Natural killer cell (primary cell): ENCODE measurements around the gene CENPQ. TPM values are rescaled to one million over a fixed set of nuclear protein-coding genes. Genes with fewer than 3 reads are reported as not detected.
"Not testable (repeated sequence)": the region's sequence is repeated elsewhere in the genome, so short reads cannot be mapped to it uniquely, and the experiment has no call there.

ENCODE experiments used
- ATAC-seq, 3 donors: fragments of 150-1000 bp in 2 of 3; fragments of 200-7000 bp in 1 of 3; cut with Tn5 transposase; 1 replicate in 1 of 3; 2 replicates in 2 of 3; pipeline ENCODE4 v1.10.0; 2021; ENCODE audit warnings: mild to moderate bottlenecking in 2 of 3, moderate library complexity in 2 of 3
- DNase-seq, 2 donors: peaks; one replicate each; pipeline versions ENCODE4 v3.0.0 to v3.0.0-alpha.2; 2013 to 2021; ENCODE audit warnings: mixed read lengths in 1 of 2
- H3K27ac ChIP-seq: one replicate; pipeline ENCODE4 v1.5.1; 2013; ENCODE audit warnings: mild to moderate bottlenecking, low read length
- H3K27me3 ChIP-seq: one replicate; pipeline ENCODE4 v1.6.1; 2013; ENCODE audit warnings: low read length; ENCODE audit not compliant: control insufficient read depth, insufficient read depth
- H3K36me3 ChIP-seq: one replicate; pipeline ENCODE4 v1.6.1; 2013; ENCODE audit warnings: low read length; ENCODE audit not compliant: control insufficient read depth, insufficient read depth
- H3K4me1 ChIP-seq: one replicate; pipeline ENCODE4 v1.6.1; 2013; ENCODE audit warnings: low read length; ENCODE audit not compliant: control insufficient read depth, insufficient read depth
- H3K4me3 ChIP-seq: one replicate; pipeline ENCODE4 v1.5.1; 2013; ENCODE audit warnings: low read length
- H3K9me3 ChIP-seq: one replicate; pipeline ENCODE4 v1.6.1; 2013; ENCODE audit warnings: low read length; ENCODE audit not compliant: control insufficient read depth, insufficient read depth
- H3K27ac Mint-ChIP-seq, 2 donors: one replicate each; pipeline ENCODE4 v1.8.0; 2022; ENCODE audit warnings: mild to moderate bottlenecking in 2 of 2, mixed read lengths in 2 of 2, moderate library complexity in 1 of 2
- H3K27me3 Mint-ChIP-seq, 2 donors: one replicate each; pipeline ENCODE4 v1.8.0; 2022; ENCODE audit warnings: low read depth in 2 of 2, mixed read lengths in 2 of 2
- H3K36me3 Mint-ChIP-seq: one replicate; pipeline ENCODE4 v1.8.0; 2022; ENCODE audit warnings: mixed read lengths
- H3K4me1 Mint-ChIP-seq, 2 donors: one replicate each; pipeline ENCODE4 v1.8.0; 2022; ENCODE audit warnings: mixed read lengths in 2 of 2
- H3K4me3 Mint-ChIP-seq: one replicate; pipeline ENCODE4 v1.8.0; 2022; ENCODE audit warnings: mild to moderate bottlenecking, moderate library complexity, mixed read lengths
- H3K9me3 Mint-ChIP-seq, 2 donors: one replicate each; pipeline ENCODE4 v1.8.0; 2022; ENCODE audit warnings: mixed read lengths in 2 of 2
- WGBS: methylation state at CpG from one replicate; pipeline ENCODE4 v1.1.7; 2013; ENCODE audit warnings: missing lambda C conversion rate; ENCODE audit not compliant: insufficient coverage; 5-methylcytosine and 5-hydroxymethylcytosine counted together
- intact Hi-C: fragments of 100-400 bp; cut with micrococcal nuclease; formaldehyde crosslinking; loops from one replicate; pipeline ENCODE4 v1.14.2; 2022
- total RNA-seq, 4 donors: library from RNA; stranded (reverse); fragments of 120-200 nt in 1 of 4; gene quantifications; one replicate each; pipeline versions ENCODE4 v1.2.3 to v1.2.4, GENCODE V29; 2013 to 2022
- TF ChIP-seq, protein P1 (sequence below): fragments of 200-600 bp; IDR thresholded peaks from one replicate; pipeline ENCODE4 v1.8.0; 2022; ENCODE audit warnings: antibody characterized with exemption

The CENPQ gene
- total RNA-seq, 3 donors from 2014 or later (not counting 1 experiment from before 2014, with no cell fraction given): 1.5 to 3.2 (median 1.6) TPM

DNA sequence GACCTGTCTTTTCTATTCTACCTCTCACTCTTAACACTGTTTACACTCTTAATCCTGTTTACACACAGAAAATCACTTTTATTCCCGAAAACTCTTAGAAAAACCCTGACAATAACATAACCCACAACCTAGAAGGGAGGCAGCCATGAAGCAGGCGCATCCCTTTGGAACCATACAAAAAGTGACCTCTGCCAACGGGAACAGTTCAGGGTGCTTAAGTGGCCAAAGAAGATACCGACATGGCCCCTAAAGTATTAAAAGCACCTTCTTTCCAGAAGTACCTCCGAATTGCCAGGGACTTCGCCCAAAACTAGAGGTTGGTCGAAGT lies 607 bp upstream of the CENPQ start:
- H3K9me3 ChIP-seq: no peaks in the 10 kb centered on the region
- peaks cover 40 to 53% of the 10 kb centered on the region in 2 donors for H3K4me1 Mint-ChIP-seq
- H3K27ac Mint-ChIP-seq: peak overlapping the region; percentile 93 to 97
- no peaks in the 10 kb centered on the region for H3K27me3 Mint-ChIP-seq
- intact Hi-C loops: no loop called here
- H3K4me3 ChIP-seq: peak overlapping the region; percentile 72
- TF ChIP-seq, protein P1, sequence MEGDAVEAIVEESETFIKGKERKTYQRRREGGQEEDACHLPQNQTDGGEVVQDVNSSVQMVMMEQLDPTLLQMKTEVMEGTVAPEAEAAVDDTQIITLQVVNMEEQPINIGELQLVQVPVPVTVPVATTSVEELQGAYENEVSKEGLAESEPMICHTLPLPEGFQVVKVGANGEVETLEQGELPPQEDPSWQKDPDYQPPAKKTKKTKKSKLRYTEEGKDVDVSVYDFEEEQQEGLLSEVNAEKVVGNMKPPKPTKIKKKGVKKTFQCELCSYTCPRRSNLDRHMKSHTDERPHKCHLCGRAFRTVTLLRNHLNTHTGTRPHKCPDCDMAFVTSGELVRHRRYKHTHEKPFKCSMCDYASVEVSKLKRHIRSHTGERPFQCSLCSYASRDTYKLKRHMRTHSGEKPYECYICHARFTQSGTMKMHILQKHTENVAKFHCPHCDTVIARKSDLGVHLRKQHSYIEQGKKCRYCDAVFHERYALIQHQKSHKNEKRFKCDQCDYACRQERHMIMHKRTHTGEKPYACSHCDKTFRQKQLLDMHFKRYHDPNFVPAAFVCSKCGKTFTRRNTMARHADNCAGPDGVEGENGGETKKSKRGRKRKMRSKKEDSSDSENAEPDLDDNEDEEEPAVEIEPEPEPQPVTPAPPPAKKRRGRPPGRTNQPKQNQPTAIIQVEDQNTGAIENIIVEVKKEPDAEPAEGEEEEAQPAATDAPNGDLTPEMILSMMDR: no peak
- under 1% methylated on average over 7 of the region's 7 CpGs for WGBS
- H3K36me3 Mint-ChIP-seq: no peaks in the 10 kb centered on the region
- H3K27me3 ChIP-seq: no peaks in the 10 kb centered on the region
- H3K4me3 Mint-ChIP-seq: peak overlapping the region; percentile 98
- peaks cover 12% of the 10 kb centered on the region for H3K4me1 ChIP-seq
- H3K27ac ChIP-seq: peak overlapping the region; percentile 87
- H3K36me3 ChIP-seq: peaks cover 8% of the 10 kb centered on the region
- no peak for ATAC-seq
- H3K9me3 Mint-ChIP-seq: no peaks in the 10 kb centered on the region
- DNase-seq: no peak

DNA sequence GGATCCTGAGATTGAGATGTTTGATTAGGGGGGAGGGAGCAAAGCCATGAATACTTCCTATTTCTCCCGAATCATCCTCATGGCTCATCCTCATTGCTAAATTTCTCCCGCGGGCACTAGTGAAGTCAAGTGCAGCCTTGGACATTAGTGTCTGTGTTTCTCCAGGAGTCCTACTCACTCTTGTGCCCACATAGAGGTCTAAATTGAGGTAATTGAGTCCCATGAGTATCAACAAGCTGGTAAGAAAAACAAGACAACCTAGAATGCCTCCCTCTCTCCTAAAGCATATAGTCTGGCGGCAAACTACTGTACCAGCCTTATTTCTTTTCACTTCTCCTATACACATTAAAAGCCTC lies 420 bp downstream of the CENPQ start:
- intact Hi-C loops: no loop called here

DNA sequence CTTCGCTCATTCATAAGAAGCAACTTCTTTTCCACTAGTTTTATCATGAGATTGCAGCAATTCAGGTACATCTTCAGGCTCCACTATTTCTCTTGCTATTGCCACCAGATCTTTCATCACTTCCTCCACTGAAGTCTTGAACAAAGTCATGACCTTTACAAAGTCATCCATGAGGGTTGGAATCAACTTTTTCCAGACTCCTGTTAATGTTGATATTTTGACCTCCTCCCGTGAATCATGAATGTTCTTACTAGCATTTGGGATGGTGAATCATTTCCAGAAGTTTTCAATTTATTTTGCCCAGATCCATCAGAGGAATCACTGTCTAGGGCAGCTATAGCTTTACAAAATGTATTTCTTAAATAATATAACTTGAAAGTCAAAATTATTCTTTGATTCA lies 1.5 kb downstream of the CENPQ start:
- H3K9me3 Mint-ChIP-seq: no peaks in the 10 kb centered on the region
- intact Hi-C loops: no loop called here
- Histone ChIP-seq H3K4me1 (peaks cover 12% of the 10 kb centered on the region), H3K27ac (no peak overlapping the region), H3K9me3 (no peaks in the 10 kb centered on the region), H3K4me3 (no peak overlapping the region), H3K27me3 (no peaks in the 10 kb centered on the region), H3K36me3 (no peaks in the 10 kb centered on the region)
- TF ChIP-seq, protein P1: no peak
- peaks cover 40 to 42% of the 10 kb centered on the region in 2 donors for H3K4me1 Mint-ChIP-seq
- no peaks in the 10 kb centered on the region for H3K27me3 Mint-ChIP-seq
- peak overlapping the region; percentile 58 to 93 for H3K27ac Mint-ChIP-seq
- DNase-seq (no peak), ATAC-seq (no peak)
- whole genome bisulfite sequencing: 100% methylated on average over 2 of the region's 2 CpGs
- H3K36me3 Mint-ChIP-seq: no peaks in the 10 kb centered on the region
- H3K4me3 Mint-ChIP-seq: peak overlapping the region; percentile 98

More for the DNA sequence above, 420 bp downstream of the CENPQ start:
- Mint-ChIP-seq H3K4me3 (peak overlapping the region; percentile 98), H3K4me1 (peaks cover 40 to 52% of the 10 kb centered on the region in 2 donors), H3K36me3 (no peaks in the 10 kb centered on the region), H3K9me3 (no peaks in the 10 kb centered on the region), H3K27me3 (no peaks in the 10 kb centered on the region), H3K27ac (peak overlapping the region; percentile 93 to 97)
- DNase-seq (no peak), ATAC-seq (no peak)
- Histone ChIP-seq H3K4me1 (peaks cover 12% of the 10 kb centered on the region), H3K36me3 (no peaks in the 10 kb centered on the region), H3K9me3 (no peaks in the 10 kb centered on the region), H3K27me3 (no peaks in the 10 kb centered on the region), H3K4me3 (peak overlapping the region; percentile 72), H3K27ac (peak overlapping the region; percentile 87)
- TF ChIP-seq, protein P1: no peak
- whole genome bisulfite sequencing: 0% methylated on average over 3 of the region's 4 CpGs

DNA sequence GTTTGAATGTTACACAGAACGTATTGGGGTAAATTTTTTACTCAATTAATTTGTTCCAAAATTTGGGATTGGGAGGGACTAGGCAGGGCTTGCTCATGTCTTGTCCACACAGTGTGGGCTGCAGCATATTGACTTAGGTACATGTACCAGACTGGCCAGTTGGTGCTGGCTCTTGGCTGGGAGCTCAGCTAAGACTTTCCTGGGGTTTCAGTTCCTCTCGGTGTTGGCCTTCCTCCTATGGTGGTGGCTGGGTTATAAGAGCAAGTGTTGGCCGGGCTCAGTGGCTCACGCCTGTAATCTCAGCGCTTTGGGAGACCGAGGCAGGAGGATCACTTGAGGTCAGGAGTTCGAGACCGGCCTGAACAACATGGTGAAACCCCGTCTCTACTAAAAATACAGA lies 4.9 kb downstream of the CENPQ start:
- WGBS: 93% methylated on average over 9 of the region's 9 CpGs
- Histone ChIP-seq H3K4me1 (peaks cover 6% of the 10 kb centered on the region), H3K4me3 (no peak overlapping the region), H3K9me3 (no peaks in the 10 kb centered on the region), H3K27me3 (no peaks in the 10 kb centered on the region), H3K36me3 (peaks cover 7% of the 10 kb centered on the region), H3K27ac (no peak overlapping the region)
- ATAC-seq: no peak
- no peak overlapping the region for H3K27ac Mint-ChIP-seq
- no peaks in the 10 kb centered on the region for H3K9me3 Mint-ChIP-seq
- no peak for DNase-seq
- no peaks in the 10 kb centered on the region for H3K27me3 Mint-ChIP-seq
- TF ChIP-seq, protein P1: no peak
- peaks cover 4% of the 10 kb centered on the region for H3K36me3 Mint-ChIP-seq
- H3K4me3 Mint-ChIP-seq: no peak overlapping the region
- peaks cover 18 to 19% of the 10 kb centered on the region in 2 donors for H3K4me1 Mint-ChIP-seq
- intact Hi-C loops: no loop called here

DNA sequence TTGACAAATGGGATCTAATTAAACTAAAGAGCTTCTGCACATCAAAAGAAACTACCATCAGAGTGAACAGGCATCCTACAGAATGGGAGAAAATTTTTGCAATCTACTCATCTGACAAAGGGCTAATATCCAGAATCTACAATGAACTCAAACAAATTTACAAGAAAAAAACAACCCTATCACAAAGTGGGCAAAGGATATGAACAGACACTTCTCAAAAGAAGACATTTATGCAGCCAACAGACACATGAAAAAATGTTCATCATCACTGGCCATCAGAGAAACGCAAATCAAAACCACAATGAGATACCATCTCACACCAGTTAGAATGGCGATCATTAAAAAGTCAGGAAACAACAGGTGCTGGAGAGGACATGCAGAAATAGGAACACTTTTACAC lies 13.4 kb downstream of the CENPQ start:
- H3K27ac Mint-ChIP-seq, DNase-seq, H3K4me3 Mint-ChIP-seq, ATAC-seq, intact Hi-C loops, H3K9me3 Mint-ChIP-seq, H3K4me3 ChIP-seq, H3K27me3 Mint-ChIP-seq, H3K4me1 Mint-ChIP-seq, H3K36me3 ChIP-seq, H3K9me3 ChIP-seq, H3K27ac ChIP-seq, H3K4me1 ChIP-seq, H3K27me3 ChIP-seq: not testable (repeated sequence)
- H3K36me3 Mint-ChIP-seq: peaks cover 22% of the 10 kb centered on the region
- WGBS: 67% methylated on average over 1 of the region's 2 CpGs
